ENCODE data around the gene TEX261.

DNA sequence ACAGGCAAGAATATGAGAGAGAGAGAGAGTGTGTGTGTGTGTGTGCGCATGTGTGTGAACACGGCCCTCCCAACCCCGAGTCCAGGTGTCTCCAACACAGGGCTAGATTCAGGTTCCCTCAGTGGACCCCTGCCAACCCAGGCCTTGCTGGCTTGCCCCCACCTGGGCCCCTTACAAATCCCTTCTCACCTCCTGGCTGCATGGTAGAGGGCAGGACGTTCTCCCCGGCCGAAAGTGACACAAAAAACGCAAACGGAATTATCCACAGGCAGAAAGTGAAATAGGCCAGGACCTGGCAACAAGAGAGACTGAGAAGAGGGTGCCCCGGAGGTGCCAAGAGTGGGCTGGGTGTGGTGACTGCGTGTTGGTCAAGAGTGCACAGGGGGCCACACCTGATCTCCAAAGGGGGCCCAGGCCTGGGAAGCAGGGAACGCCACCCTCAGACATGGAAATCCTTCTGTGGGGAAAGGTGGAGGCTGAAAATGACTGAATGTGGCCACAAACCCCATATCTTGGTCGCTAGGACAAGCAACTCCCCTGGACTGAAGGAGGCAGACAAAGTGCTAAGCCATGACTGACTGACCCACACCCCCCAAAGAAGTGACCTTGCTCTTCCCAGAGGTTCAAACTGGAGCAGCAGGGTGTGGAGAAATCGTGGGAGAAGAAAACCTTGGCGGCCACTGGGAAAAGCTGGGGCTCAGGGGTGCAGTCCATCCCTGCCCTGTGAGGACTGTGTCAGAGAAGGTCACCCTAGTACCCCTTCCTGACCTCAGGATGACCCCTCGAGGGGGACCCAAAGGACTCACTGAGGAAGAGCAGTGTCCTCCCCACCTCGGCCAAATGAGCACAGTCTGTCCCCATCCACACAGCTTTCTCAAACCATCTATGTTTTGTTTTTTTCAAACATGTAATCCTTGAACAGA, 5.7 kb downstream of the TEX261 start:
- TF ChIP-seq GATA2 (IDR thresholded peaks at IDR 0.05; ENCODE audit: low read depth, low read length): no peak
- TF ChIP-seq GATA3 (IDR thresholded peaks at IDR 0.05; ENCODE audit: low read depth, low read length): no peak

All from SH-SY5Y (cell line).